ENCODE data around the gene PLXNA4. TPM values are rescaled to one million over a fixed set of nuclear protein-coding genes. Genes with fewer than 3 reads are reported as not detected.

The PLXNA4 gene
- polyA plus RNA-seq, 1 donor: 2.6 TPM

- no peak for DNase-seq
Observed at GRCh38 chr7:132230462-132230861, 345.8 kb downstream of the PLXNA4 start.

GRCh38 chr7:132228240-132228639 is 348.0 kb downstream of the PLXNA4 start:
- DNase-seq: no peak

DNA sequence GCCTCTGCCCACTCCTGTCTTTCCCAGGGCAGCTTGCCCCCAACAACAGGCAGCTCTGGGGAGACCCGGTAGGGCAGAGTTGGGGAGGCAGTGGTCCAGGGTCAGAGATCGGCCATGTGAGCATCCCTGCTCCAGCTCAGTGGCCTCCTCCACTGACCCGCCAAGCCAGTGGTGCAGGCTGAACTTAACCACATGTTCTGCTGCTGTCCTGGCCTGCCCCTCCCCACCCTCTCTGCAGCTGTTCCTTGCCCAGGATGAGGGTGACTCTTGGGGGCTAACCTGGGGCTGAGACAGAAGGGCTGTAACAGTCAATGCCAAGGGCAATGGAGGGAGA is 349.3 kb downstream of the PLXNA4 start:
- no peak for DNase-seq

DNA sequence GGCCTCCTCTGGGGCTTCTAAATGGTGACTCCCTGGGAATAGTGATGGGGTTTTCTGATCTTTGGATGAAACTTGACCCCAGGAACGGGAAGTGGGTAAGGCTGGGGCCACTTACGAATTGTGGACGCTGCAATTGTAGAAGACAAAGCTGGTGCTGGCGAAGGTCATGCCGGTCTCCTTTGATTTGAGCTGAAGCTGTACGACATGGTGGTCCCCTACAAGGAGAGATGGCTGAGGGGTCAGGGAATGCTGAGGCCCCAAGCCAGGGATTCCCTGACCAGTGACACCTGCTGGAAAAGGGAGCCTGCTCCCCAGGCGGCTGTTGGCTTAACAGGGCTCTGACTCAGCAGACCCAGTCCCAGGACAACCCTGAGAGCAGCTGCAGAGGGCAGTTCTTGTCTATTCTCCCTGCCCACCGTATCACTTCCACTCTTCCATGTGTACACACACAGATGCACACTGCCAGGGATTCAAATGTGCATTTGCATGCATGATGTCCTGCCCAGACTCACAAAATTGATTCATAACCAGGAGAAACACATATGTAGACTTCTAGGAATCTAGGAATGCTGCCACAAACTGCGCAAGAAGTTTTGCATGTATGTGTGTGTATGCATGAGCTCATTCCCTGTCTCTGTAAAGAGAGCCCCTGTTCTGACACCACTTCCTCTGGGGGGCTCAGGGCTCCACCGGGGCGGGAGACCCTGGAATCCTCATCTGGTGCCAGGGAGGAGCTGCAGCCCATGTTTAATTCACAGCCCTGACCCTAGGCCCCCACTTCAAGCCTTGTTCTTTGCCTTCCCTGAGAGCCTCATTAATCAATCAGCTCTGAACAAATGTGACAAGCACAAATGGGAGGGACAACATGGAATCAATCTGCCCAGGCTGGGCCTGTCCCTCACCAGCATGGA is 350.0 kb downstream of the PLXNA4 start:
- no peak for DNase-seq

DNA sequence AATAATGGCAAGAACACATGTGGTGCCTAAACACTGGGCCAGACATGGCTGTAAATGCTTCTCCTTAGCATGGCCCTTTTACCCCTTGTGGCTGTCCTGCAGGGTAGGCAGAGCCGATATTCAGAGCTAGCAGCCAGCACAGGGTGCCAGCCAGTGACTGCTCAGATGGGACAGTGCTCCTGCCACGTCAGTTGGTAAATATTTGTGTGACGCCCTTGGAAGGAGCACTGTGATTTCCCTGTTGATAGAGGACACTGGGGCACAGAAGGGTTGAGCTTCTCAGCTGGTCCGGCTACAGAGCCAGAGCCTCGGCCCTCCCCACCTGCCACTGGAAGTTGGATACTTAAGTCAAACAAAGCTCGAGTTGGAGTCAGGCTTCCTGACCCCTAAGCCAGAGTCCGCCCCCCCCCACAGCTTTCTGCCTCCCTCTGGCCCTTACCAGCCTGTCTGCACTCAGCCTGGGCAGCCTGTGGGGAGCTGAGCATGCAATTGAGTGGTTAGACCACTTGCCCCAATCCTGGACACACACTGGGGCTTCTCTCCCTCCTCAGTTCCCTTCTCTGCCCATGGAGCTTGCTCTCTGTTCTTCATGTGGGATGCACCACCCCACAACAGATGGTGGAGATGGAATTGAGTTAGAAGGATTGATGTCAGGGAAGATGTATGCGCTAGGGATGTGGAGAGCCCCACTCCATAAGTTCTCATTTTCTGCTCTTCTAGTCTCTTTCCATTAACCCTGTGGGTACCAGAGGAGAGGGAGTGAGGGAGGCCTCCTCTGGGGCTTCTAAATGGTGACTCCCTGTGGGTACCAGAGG is 350.8 kb downstream of the PLXNA4 start:
- DNase-seq: no peak

DNA sequence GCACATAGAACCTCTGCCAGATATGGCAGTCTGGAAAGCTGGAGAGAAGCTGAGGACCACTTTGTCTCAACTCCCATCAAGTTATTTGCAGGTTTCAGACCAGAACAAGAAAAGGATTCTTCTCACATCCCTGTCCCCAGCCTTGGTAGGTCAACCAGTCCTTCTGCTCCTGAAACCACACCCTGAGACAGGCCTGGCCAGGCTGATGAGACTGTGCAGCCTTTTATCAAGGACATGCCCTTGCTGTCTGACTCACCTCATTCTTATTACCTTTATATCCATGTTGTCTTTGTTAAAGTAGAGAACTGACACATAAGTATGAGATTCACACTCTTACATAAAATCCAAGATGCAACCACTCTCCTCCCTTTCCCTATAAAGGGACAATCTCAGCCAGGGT is 354.9 kb downstream of the PLXNA4 start:
- no peak for DNase-seq

GRCh38 chr7:132220060-132220459 is 356.2 kb downstream of the PLXNA4 start:
- no peak for DNase-seq

GRCh38 chr7:132218876-132219275 is 357.4 kb downstream of the PLXNA4 start:
- no peak for DNase-seq

GRCh38 chr7:132216847-132217525 is 359.3 kb downstream of the PLXNA4 start:
- DNase-seq: no peak

DNA sequence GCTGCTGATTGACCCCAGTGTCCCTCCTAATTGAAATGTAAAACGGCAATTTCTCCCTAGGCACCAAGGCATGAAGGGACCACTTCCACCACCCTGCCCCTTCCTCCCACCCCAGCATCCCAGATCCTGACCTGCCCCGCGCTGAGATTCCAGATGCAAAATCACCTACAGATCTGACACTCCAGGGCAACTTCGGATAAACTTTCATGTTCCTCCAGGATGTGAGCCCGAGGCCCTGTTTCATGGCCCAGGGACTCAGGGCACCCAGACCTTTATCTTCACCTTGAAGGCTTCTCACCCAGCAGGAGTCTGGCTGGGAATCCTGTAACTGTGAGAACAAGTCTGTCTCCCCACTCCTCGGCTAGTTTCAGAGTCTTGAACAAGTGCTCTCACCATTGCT is 361.8 kb downstream of the PLXNA4 start:
- no peak for DNase-seq

DNA sequence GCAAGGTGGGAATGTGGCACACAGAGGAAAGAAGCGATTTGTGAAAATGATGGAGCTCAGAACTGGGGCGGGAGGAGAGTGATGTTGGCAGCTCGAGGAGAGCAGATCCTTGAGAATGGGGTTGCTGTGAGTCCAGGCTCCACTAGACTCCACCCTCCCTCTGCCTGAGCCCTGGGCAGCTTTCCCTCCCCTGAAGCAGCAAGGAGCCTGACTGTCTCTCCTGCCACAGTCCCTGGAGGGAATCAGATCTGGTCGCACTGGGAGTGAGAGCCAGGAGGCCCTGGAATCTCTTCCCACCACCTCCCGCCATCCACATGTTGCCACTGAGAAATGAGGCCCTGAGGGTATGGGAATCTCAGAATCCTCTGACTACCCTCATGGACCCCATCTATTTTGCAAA is 362.7 kb downstream of the PLXNA4 start:
- DNase-seq: no peak

GRCh38 chr7:132211971-132212370 is 364.3 kb downstream of the PLXNA4 start:
- no peak for DNase-seq

GRCh38 chr7:132210821-132211220 is 365.4 kb downstream of the PLXNA4 start:
- no peak for DNase-seq

GRCh38 chr7:132207782-132208181 is 368.5 kb downstream of the PLXNA4 start:
- DNase-seq: no peak

- DNase-seq: no peak
Observed at GRCh38 chr7:132207211-132207610, 369.1 kb downstream of the PLXNA4 start.

DNA sequence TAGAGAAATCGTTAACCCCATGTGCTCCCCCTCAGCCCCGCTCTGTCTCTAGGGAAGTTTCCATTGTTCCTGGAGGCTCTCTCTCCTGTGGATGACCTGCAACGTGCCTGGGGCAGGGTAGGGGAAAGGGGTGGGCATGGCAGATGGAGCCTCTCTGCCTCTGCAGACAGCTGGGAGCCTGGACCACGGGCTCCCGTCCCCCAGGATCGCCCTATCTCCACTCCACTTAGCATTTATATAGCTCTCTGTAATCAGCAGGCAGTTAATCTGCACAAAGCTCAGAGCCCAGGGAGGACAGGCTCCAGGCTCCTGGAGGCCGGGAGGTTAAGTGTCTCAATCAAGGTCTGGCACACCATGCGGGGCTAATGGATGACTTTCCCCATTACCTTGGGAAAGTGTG is 369.7 kb downstream of the PLXNA4 start:
- no peak for DNase-seq

DNA sequence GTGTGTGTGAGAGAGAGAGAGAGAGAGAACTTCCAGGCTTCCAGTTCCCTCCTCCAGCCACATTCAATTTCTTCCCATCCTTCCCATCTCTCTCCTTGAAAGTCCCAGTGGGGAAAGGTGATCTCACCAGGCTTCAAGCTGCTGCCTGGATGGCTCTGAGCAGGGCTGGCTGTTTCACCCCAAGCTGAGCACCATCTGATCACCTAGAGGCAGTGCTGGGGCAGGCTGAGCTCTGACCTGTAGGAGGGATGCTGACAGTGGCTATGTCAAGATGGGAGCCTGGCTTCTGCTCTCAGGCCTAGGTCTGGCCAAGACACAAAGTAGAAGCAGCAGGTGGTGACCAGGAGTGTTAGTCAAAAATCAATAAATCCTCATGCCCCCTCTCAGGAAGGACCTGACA is 370.8 kb downstream of the PLXNA4 start:
- DNase-seq: no peak

DNA sequence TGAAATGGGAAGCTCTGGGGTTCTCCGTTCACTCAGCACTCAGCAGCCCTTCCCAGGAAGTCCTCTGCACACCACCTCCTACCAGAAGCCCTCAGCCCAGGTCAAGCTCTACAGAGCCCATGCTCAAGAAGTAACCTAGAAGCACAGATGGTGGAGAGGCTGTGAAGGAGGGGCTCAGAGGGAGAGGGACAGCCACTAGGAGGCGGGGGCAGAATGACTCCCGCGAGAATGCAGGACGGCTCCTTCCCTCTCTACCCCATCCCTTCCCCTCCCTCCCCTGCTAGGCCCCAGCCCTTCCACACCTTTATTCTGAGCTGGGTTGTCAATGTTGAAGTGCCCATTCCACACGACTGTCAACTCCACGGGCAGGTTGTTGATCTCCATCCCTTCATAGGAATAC is 373.2 kb downstream of the PLXNA4 start:
- no peak for DNase-seq

- DNase-seq: no peak
Observed at GRCh38 chr7:132202541-132202940, 373.7 kb downstream of the PLXNA4 start.

DNA sequence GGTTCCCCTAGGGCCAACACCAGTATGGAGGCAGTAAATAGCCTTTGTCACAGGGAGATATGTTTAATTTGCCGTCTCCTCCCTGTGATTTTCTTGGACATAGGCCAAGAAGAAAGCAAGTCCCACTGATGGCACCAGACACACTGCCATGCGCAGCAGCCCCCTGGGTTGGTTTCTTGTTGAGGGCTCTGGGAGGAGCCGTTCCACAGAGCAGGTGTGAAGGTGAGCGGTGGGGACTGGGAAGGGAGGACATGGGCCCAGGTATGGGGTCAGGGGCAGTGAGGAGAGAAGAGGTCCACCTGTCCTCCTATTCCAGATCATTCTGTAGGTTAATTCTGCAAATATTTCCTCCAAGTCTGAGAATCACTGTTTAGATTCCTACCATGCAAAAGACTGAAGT is 376.1 kb downstream of the PLXNA4 start:
- no peak for DNase-seq

- no peak for DNase-seq
Observed at GRCh38 chr7:132199626-132200025, 376.6 kb downstream of the PLXNA4 start.

- no peak for DNase-seq
Observed at GRCh38 chr7:132197772-132198171, 378.5 kb downstream of the PLXNA4 start.

- no peak for DNase-seq
Observed at GRCh38 chr7:132193898-132194297, 382.4 kb downstream of the PLXNA4 start.
